HL-60 (cell line): Measurements from ENCODE around the gene MKLN1.

Experiments
- CTCF ChIP-seq: IDR thresholded peaks from one replicate; pipeline ENCODE4 v1.5.1; 2011; ENCODE audit warnings: low read length, control low read depth, inconsistent platforms; ENCODE audit not compliant: insufficient read depth
- POLR2AphosphoS5 ChIP-seq: IDR thresholded peaks from 2 replicates; pipeline ENCODE4 v1.6.1; 2012; ENCODE audit warnings: low read depth
- SPI1 ChIP-seq: IDR thresholded peaks from 2 replicates; pipeline ENCODE4 v1.6.1; 2012; ENCODE audit warnings: low read depth, mild to moderate bottlenecking, borderline replicate concordance

- TF ChIP-seq POLR2AphosphoS5 (no peak), CTCF (no peak), SPI1 (no peak)
Measured at GRCh38 chr7:131365838-131366237, 38.2 kb downstream of the MKLN1 start.
